T47D (cell line): Measurements from ENCODE around the gene KCNMA1.

Experiments
- DNase-seq, 2 experiments: peaks; one replicate each; pipeline versions ENCODE4 v3.0.0 to v3.0.0-alpha.2; 2011 to 2012; ENCODE audit warnings: low read depth in 1 of 2, low spot score in 1 of 2
- JUND ChIP-seq: IDR thresholded peaks from 2 replicates; pipeline ENCODE4 v1.6.1; 2012; ENCODE audit warnings: low read depth
- in situ Hi-C: cut with HindIII; loops from 2 replicates; pipeline ENCODE4 v1.10.0; 2016; ENCODE audit warnings: low sequenced_read_pairs, low pct_unique_long_range_greater_than_20kb

KCNMA1 gene

DNA sequence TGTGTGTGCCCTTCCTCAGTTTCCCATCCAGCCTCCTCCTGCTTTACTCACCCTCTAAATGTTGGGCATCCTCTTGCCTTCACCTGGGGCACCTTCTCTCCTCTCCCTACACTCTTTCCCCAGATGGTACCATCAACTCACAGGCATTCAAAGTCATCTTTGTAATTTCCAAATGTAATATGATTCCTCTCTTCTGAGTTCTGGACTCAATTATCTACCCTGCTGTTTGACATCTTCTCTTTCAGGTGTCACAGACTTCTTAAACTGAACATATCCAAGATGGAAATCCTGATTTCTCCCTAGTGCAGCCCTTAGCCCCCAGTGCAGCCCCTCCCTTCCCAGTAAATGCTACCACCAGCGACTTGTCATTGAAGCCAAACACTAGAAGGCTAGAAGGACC lies 422.8 kb downstream of the KCNMA1 start:
- DNase-seq = no peak
- TF ChIP-seq JUND = no peak
- in situ Hi-C loops = no loop called here

DNA sequence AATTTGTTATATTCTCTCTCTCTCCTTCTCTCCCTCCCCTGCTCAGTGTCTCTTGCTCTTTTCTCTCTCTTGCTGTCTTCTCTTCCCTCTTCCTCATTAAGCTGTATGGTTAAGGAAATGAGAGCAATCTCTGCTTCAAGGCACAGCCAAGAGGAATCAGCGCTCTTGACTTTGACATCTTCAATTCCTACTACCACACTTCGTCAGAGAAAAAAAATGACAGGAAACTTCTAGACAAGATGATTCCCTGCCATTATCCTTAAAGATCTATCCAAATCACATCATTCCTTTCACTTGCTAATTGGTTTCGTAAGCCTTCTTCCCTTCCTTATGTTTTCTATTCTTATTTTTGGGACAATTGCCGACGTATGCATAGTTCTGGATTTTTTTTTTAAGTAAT lies 425.0 kb downstream of the KCNMA1 start:
- no peak for TF ChIP-seq JUND
- in situ Hi-C loops = no loop called here
- DNase-seq = no peak

DNA sequence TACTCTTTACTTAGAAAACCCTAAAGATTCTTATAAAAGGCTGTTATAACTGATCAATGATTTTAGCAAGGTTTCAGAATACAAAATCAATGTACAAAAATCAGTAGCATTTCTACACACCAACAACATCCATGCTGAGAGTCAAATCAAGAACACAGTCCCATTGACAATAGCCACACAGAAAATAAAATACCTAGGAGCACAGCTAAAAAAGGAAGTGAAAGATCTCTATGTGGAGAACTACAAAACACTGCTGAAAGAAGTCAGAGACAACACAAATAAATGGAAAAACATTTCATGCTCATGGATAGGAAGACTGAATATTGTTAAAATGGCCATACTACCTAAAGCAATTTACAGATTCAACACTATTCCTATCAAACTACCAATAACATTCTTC lies 427.0 kb downstream of the KCNMA1 start:
- DNase-seq = no peak
- no peak for TF ChIP-seq JUND
- in situ Hi-C loops = no loop called here

DNA sequence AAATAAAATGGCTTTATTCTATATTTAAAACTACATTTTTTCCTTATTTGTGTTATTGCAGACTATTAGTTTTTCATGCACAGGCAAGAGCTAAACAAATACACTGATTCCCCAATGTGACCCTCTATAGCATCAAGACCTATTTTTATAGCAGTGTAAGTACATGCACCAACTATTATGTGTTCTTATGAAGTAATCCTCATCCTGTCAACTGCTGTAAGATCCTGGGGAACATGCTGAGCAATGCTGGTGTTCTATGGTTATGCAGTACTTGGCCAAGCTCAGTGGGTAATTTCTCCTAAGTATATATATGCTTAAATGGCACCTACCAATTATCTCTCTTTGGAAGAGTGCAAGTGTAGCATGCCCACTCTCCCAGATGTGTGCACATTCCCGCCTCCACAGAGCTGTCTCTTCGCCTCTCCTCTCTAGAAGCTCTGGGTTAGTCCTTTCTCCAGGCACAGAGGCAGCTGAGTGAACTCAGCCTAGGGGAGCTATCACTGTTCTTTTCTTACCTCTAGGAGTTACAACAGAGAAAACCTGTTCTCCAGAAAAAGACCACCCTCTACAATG lies 428.8 kb downstream of the KCNMA1 start:
- in situ Hi-C loops = no loop called here
- TF ChIP-seq JUND = no peak
- DNase-seq = no peak

DNA sequence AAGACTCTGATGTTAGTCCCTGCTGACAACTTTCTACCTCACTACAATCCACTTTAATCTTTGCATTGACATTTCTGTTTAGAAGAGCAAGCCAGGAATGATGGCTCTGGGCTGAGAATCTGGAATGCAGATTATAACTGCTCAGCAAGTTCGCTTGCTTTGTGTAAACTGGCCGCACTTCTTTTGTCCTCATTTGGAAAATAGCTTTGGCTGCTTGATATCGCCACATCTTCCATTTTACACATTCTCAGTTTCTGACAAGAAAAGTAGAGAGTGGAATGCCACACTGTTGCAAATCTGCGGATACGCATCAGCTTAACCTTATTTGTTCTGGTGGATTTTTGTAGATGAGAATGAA lies 429.8 kb downstream of the KCNMA1 start:
- no peak for TF ChIP-seq JUND
- in situ Hi-C loops = no loop called here
- peak; percentile 11 to 56 for DNase-seq

DNA sequence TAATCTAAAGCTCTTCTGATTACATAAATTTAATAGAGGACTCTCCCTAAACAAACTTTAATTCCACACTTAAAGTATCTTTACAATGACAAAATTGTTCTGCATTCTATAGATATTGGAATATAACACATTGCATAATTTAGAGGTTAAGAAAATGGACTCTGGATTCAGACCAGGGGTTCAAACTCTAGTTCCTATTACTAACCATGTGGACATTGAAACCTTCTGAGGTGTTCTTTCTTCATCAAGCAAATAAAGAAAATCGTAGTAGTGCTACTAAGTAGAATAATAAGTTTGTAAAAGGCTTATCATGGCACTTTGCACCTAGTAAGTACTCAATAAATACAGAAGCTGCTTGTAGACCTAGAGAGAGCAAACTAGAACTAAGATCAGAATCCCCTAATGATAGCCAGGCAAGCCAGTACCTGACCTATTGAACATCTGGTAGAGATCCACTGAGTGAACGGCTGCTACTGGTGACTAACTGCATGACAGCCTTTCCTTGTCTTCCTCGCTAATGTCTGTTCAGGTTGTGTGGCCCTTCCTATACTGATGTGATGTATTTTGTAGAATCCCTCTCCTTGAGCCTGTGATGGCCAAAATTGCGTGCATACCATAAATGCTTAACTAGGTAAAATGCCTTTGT lies 430.3 kb downstream of the KCNMA1 start:
- in situ Hi-C loops = no loop called here
- DNase-seq = no peak
- no peak for TF ChIP-seq JUND

DNA sequence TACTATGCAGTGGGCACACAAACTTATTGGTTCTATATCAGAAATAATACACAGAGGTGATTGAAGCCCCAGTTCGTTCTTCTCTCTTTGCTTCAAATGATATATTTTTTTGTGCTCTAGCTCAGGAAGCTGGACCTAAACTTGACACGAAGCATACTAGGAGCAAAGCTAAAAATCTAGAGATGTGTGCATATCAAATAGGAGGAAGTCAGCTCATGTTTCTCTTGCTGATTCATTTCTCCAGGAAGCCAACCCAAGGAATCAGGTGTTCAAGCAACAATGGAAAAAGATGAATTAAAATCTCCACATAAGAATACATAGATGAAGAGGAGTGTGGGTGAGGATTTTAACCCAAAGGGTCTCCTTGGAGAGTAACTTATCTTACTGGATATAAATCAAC lies 432.5 kb downstream of the KCNMA1 start:
- in situ Hi-C loops = no loop called here
- TF ChIP-seq JUND = no peak
- DNase-seq = no peak

DNA sequence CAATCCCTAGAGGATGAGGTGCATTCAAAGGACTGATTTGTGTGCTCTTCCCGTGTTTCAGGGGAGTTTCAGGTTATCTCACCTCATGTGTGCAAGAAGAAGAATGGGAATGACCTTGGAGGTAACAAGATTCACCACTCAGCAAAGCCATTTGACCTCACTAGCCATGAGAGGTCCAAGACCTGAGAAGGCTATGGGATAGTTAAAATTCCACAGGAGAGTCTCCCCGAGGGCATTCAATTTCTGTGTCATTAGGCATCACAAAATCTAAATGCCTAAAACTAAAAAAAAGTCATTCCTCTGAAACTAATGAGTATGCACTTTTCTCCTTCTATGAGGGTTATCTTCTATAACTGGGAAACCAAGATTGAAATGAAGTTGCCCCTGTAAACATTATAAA lies 433.4 kb downstream of the KCNMA1 start:
- in situ Hi-C loops = no loop called here
- DNase-seq = no peak
- TF ChIP-seq JUND = no peak

DNA sequence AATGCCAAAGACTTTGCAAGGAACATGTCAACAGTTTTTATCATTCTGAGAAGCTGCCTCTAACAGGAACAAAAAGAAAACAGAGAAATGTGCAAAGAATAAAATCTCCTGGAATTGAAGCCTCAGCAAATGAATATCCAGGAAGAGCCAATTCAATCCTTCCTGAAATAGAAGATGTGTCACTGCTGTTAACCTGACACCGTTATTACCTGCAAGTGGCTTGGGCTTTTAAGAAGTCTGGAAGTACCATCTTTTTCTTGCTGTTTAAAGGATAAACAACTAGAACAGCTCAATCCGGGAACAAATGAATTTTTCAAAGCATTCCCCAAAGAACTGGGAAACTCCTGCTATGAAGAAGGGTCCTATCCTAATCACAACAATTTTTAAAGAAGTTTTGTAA lies 434.8 kb downstream of the KCNMA1 start:
- in situ Hi-C loops = no loop called here
- no peak for TF ChIP-seq JUND
- no peak for DNase-seq

DNA sequence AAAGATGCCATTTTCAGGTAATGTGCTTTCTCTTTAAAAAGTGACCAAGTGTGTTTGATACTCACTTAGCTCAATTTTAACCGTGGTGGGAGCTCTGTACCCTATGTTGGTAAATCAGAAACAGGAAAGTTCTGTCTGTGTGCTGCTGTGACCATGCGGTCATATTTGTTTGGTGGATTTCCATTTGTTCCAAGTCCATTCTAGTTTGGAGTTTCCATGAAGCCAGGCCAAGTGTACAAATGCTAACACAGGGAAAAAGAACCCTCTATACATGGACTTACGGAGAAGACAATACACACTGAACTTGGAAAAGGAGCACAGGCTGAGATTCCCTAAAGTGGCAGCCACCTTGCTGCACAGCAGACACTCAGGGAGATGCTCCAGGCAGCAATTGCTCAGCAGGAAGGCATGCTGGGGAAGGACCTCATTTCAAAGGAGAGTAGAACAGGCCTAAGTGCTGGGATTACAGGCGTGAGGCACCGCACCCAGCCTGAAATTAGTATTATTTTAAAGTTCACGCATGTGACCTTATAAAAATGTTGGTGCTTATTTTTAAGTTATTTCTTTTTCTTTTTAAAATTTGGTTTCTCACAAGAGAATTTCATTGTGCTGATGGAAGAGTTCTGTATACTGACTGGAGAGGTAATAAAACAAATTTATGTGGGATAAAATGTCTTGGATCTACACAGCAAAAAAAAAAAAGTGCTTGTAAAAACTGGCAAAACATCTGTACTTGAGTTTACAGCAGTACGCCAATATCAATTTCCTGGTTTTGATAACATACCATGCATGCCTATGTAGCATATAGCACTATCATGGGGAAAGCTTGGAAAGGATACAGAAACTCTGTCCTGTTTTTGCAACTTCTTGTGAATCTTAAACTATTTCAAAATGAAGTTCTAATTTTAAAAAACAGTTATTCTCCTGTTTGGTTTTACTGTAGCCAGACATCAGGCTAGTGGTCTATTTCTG lies 436.2 kb downstream of the KCNMA1 start:
- DNase-seq = no peak
- in situ Hi-C loops = no loop called here
- TF ChIP-seq JUND = no peak

DNA sequence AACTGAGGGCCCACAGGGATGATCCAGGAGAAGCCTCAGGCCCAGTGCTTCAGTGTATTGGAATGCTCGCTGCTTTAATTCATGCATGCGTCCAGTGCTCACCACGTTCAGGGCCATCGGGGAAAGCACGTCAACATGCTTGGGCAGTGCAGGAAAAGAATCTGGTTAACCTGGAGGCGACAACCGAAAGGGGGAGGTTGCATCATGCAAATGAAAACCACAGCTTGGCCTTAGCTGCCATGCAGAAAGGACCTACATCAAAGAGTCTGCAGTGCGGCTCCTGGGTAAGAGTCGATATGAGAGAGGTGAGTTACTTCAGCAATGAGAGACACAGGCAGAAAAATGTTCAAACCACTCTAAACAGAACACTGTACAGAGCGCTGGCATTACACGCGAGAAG lies 440.1 kb downstream of the KCNMA1 start:
- in situ Hi-C loops = no loop called here
- TF ChIP-seq JUND = no peak
- no peak for DNase-seq

DNA sequence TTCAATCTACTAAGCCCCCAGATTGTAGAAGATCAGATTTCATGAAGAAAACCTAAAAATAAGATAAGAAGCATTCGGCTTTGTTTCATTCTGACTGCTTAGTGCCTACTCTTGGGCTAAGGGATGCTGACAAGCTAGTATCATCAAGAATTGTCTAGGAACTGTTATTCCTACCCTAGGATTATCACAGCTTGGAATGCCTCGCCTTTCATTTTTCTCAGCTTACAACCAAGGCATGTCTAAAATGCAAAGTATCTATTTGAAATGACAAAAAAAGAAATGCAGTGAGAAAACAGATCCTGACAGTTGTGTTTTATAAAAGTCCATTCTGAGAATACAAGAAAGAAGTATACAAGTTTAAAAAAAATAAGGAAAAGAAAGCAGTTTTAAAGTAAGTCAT lies 441.0 kb downstream of the KCNMA1 start:
- in situ Hi-C loops = no loop called here
- no peak for TF ChIP-seq JUND
- DNase-seq = no peak

DNA sequence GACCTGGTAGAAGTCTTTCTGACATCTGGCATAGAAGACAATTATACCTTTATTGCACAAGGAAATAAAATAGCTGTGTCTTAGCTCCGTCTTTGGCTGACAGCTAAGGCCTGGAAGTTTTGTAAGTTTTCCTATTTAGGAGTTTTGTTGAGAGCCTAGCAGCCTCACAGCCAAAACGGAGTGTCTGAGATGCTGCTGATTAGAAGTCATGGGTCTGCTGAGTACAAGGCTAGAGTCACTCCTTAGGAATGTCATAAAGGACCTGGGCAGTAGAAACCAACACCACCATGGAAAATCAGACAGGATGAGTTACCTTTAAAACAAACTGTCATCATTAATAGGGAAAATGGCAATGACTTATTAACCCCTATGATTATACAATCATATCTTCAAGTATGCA lies 442.5 kb downstream of the KCNMA1 start:
- in situ Hi-C loops = no loop called here
- TF ChIP-seq JUND = no peak
- DNase-seq = peak in 1 of 2 experiments; percentile 74
